Right lobe of liver (tissue), 4 donors: Measurements from ENCODE around the gene IRF2BP2.

Experiments
- POLR2A ChIP-seq: fragments of 450-650 bp; IDR thresholded peaks from one replicate; pipeline ENCODE4 v1.6.1; 2017; ENCODE audit warnings: antibody characterized with exemption, mild to moderate bottlenecking
- TF ChIP-seq, protein P1 (sequence below), 4 donors: fragments of 200-600 bp in 3 of 4; fragments of 450-650 bp in 1 of 4; IDR thresholded peaks; one replicate each; pipeline versions ENCODE4 v1.5.1 to v1.8.0; 2016 to 2022; ENCODE audit warnings: antibody characterized with exemption in 4 of 4, mild to moderate bottlenecking in 2 of 4
- donor health status: DM: no; HTN: no; CAD: no.
- donor health status: DM: no; HTN: no; CAD: no.
- donor health status: DM: no; HTN: yes; CAD: no.

- TF ChIP-seq POLR2A, result peak; percentile 39
- TF ChIP-seq, protein P1, sequence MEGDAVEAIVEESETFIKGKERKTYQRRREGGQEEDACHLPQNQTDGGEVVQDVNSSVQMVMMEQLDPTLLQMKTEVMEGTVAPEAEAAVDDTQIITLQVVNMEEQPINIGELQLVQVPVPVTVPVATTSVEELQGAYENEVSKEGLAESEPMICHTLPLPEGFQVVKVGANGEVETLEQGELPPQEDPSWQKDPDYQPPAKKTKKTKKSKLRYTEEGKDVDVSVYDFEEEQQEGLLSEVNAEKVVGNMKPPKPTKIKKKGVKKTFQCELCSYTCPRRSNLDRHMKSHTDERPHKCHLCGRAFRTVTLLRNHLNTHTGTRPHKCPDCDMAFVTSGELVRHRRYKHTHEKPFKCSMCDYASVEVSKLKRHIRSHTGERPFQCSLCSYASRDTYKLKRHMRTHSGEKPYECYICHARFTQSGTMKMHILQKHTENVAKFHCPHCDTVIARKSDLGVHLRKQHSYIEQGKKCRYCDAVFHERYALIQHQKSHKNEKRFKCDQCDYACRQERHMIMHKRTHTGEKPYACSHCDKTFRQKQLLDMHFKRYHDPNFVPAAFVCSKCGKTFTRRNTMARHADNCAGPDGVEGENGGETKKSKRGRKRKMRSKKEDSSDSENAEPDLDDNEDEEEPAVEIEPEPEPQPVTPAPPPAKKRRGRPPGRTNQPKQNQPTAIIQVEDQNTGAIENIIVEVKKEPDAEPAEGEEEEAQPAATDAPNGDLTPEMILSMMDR (IDR thresholded peaks at IDR 0.05), result no peak
Measured at GRCh38 chr1:234638832-234639799, 29.1 kb upstream of the IRF2BP2 start.
